Heart left ventricle (tissue), 16 donors: ENCODE data around the gene PSG6. TPM values are rescaled to one million over a fixed set of nuclear protein-coding genes. Genes with fewer than 3 reads are reported as not detected.
"Not testable (repeated sequence)": the region's sequence is repeated elsewhere in the genome, so short reads cannot be mapped to it uniquely, and the experiment has no call there.

Experiments
- ATAC-seq, 4 donors: fragments of 200-7000 bp; cut with Tn5 transposase; one replicate each; pipeline ENCODE4 v1.9.1; 2020 to 2022; ENCODE audit warnings: moderate library complexity in 4 of 4, mild to moderate bottlenecking in 3 of 4, moderate number of reproducible peaks in 1 of 4
- DNase-seq, 5 donors: peaks; one replicate each; pipeline ENCODE4 v3.0.0-alpha.2; 2020
- H3K27ac ChIP-seq, 12 donors: fragments of 200-600 bp; sonication (generic) in 4 of 12; one replicate each; pipeline versions ENCODE4 v1.5.0 to v1.8.0; 2016 to 2022; ENCODE audit warnings: mild to moderate bottlenecking in 2 of 12
- H3K27me3 ChIP-seq, 9 donors: fragments of 200-600 bp; sonication (generic) in 2 of 9; one replicate each; pipeline versions ENCODE4 v1.5.1 to v1.8.0; 2016 to 2022; ENCODE audit warnings: mild to moderate bottlenecking in 3 of 9
- H3K36me3 ChIP-seq, 9 donors: fragments of 200-600 bp; sonication (generic) in 2 of 9; one replicate each; pipeline versions ENCODE4 v1.5.0 to v1.8.0; 2018 to 2022; ENCODE audit warnings: mild to moderate bottlenecking in 2 of 9
- H3K4me1 ChIP-seq, 12 donors: fragments of 200-600 bp; sonication (generic) in 4 of 12; one replicate each; pipeline versions ENCODE4 v1.5.0 to v1.8.0; 2016 to 2022; ENCODE audit warnings: mild to moderate bottlenecking in 3 of 12
- H3K4me3 ChIP-seq, 12 donors: fragments of 200-600 bp; sonication (generic) in 4 of 12; one replicate each; pipeline versions ENCODE4 v1.5.0 to v1.8.0; 2017 to 2022; ENCODE audit warnings: mild to moderate bottlenecking in 9 of 12, moderate library complexity in 4 of 12
- H3K9me3 ChIP-seq, 12 donors: fragments of 200-600 bp; sonication (generic) in 4 of 12; one replicate each; pipeline versions ENCODE4 v1.5.0 to v1.8.0; 2016 to 2022; ENCODE audit warnings: mild to moderate bottlenecking in 1 of 12
- WGBS, 4 donors: extraction: QIAGEN DNeasy Blood & Tissue Kit in 2 of 4; methylation state at CpG; one replicate each; pipeline versions ENCODE4 v1.1.5 to v1.1.7; 2013 to 2018; 5-methylcytosine and 5-hydroxymethylcytosine counted together
- intact Hi-C, 10 donors: fragments of 100-400 bp; cut with DNase I; formaldehyde crosslinking; loops; one replicate each; pipeline versions ENCODE4 v1.11.1 to v1.14.2; 2022
- polyA plus RNA-seq, 2 donors: library from polyadenylated mRNA; stranded (reverse); fragments of 200-250 nt; gene quantifications; one replicate each; pipeline ENCODE4 v1.2.3, GENCODE V29; 2013
- total RNA-seq, 9 donors: library from RNA; depleted of rRNA in 2 of 9; stranded (reverse); fragments of >200 nt in 2 of 9; fragmentation: NEBNext Ultra II Directional in 3 of 9; extraction: Animal tissue kit (Norgen Biotek cat#: 25700) in 3 of 9; gene quantifications; one replicate each; pipeline versions ENCODE4 v1.1.0 to v1.2.4, GENCODE V29; 2016 to 2023
- donor health status: ischemic (EF 13 %, LVEDD 7.1; RV severe dilation, severe dysfunction).
- donor health status: healthy with polysubstance abuse.
- donor health status: DM: no; HTN: yes; CAD: no.
- donor health status: DM: no; HTN: no; CAD: no.
- donor health status: ischemic (EF 25% LVEDD 6.9; RV normal size, moderate dysfunction).
- donor health status: ischemic (EF 25% LVEDD 5.7; RV mildly dilated, moderate dysfunction).
- donor health status: healthy.
- donor health status: DM: yes; HTN: yes; CAD: no.
- donor health status: ischemic (EF 35%, LVEDD 5.7; RV mildly dilated, moderate dysfunction).
- donor health status: nonischemic (EF 11% LVEDD 7.7; RV severe dilation, severe dysfunction).
- donor health status: DM: yes; HTN: yes; CAD: no.
- donor health status: PGD.
- donor health status: ischemic (EF 29% LVEDD 5.4; RV normal size, mild dysfunction).
- donor health status: nonischemic (EF 23%, LVEDD 6.1; RV moderate dilation, normal function).

PSG6 gene
- total and polyA plus RNA-seq, 11 donors = not detected

DNA sequence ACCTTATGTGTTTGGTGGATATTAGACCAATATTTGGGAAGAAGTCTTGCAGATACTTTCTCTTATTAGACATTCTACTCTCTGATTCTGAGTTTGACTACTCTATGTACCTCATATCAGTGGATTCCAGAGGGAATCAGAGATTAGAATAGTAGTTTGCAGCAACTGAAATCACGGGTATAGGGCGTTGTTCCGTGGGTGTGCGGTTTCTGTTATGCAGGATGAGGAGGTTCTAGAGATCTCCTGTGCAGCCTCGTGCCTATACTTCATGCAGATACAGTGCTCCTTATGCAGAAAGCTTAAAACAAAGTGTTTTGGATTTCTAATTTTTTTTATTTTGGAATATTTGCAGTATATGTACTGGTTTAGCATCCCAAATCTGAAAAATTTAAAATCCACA is 6.0 kb downstream of the PSG6 start:
- intact Hi-C loops, DNase-seq, H3K27me3 ChIP-seq, ATAC-seq, H3K36me3 ChIP-seq, H3K9me3 ChIP-seq, H3K4me1 ChIP-seq, H3K27ac ChIP-seq, H3K4me3 ChIP-seq: not testable (repeated sequence)
- 59 to 76% (median 73%) methylated on average over 5 of the region's 5 CpGs for WGBS, 4 donors

DNA sequence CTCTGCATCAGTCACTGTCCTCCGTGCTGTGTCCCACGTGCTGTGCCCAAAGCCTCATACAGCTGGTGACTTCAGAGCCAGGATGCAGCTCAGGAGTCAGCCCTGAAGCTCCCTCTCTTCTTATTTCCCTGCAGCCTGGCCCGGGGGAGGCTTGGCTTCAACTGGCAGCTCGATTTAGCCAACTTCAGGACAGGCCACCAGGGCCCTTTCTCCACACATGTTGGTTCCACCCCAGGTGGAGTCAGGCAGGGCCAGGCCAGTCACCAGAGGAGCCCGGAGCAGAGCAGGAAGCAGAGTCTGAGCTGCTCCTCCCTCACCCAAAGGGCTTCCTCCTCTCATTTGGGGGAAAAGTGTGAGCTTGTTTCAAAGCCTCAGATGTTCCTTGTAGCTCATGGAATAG is 11.5 kb downstream of the PSG6 start:
- intact Hi-C loops, DNase-seq: not testable (repeated sequence)

GRCh38 chr19:42900561-42900960 is 17.1 kb downstream of the PSG6 start:
- H3K9me3 ChIP-seq, intact Hi-C loops, H3K36me3 ChIP-seq, H3K27ac ChIP-seq, ATAC-seq, H3K4me1 ChIP-seq, H3K27me3 ChIP-seq, H3K4me3 ChIP-seq, DNase-seq: not testable (repeated sequence)
- 69 to 79% (median 74%) methylated on average over 4 of the region's 4 CpGs for WGBS, 4 donors

More for the DNA sequence above, 11.5 kb downstream of the PSG6 start:
- H3K4me3 ChIP-seq, H3K4me1 ChIP-seq, H3K36me3 ChIP-seq, H3K9me3 ChIP-seq, H3K27me3 ChIP-seq, ATAC-seq, H3K27ac ChIP-seq: not testable (repeated sequence)
- WGBS, 4 donors = 50 to 61% (median 57%) methylated on average over 5 of the region's 5 CpGs

GRCh38 chr19:42899674-42900073 is 18.0 kb downstream of the PSG6 start:
- ATAC-seq, H3K27me3 ChIP-seq, intact Hi-C loops, H3K4me3 ChIP-seq, H3K27ac ChIP-seq, H3K36me3 ChIP-seq, H3K4me1 ChIP-seq, DNase-seq: not testable (repeated sequence)
- H3K9me3 ChIP-seq = peaks cover 0 to 12% (median 0%) of the 10 kb centered on the region in 12 donors
- WGBS, 4 donors = 78 to 83% (median 83%) methylated on average over 12 of the region's 12 CpGs

DNA sequence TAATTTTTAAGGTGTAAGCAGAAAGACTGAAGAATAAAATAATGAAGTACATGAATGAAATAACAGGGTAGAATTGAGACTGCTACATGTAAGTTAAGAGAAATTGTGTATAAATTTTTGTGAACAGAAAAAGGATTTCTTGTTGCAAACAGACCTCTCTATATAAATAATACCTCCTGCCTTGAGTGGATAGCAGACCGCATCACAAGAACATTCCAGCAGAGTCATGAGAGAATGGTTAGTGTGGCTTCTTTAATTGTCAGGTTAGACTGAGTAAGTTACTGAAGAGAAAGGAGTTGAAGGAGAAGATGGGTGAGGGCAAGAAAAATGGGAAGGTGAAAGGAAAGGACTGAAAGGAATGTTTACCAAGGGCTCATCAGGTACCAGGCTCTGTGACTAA is 18.6 kb downstream of the PSG6 start:
- H3K27ac ChIP-seq, H3K27me3 ChIP-seq: not testable (repeated sequence)
- peaks cover 0 to 15% (median 0%) of the 10 kb centered on the region in 12 donors for H3K9me3 ChIP-seq

DNA sequence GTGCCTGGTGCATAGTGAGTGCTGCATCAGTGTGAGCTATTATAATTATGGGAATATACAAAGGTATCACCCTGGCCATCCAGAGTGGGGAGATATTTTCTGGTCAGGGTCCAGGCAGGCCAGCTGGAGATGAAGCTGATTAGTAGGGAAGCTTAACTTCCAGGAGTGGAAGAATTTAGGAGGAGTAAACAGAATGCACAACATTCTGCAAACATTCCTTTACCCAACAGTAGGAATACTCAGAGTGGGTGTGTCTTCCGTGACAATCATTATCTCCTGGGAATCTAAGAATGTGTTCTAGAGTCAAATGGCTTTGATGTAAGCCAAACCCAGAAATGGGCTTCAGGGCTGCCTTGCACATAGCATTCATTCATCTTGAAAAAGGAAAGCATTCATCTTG is 19.0 kb downstream of the PSG6 start:
- H3K4me3 ChIP-seq, DNase-seq, H3K36me3 ChIP-seq, H3K27me3 ChIP-seq, H3K4me1 ChIP-seq, intact Hi-C loops, H3K27ac ChIP-seq, ATAC-seq: not testable (repeated sequence)
- peaks cover 0 to 17% (median 0%) of the 10 kb centered on the region in 12 donors for H3K9me3 ChIP-seq
- WGBS, 4 donors = 35 to 68% (median 51%) methylated on average over 1 of the region's 1 CpG

More for the DNA sequence above, 18.6 kb downstream of the PSG6 start:
- H3K4me1 ChIP-seq, H3K36me3 ChIP-seq, ATAC-seq, intact Hi-C loops, H3K4me3 ChIP-seq, DNase-seq: not testable (repeated sequence)
- WGBS, 4 donors = 84 to 91% (median 90%) methylated on average over 1 of the region's 1 CpG

GRCh38 chr19:42897729-42898128 is 20.0 kb downstream of the PSG6 start:
- H3K4me1 ChIP-seq, H3K36me3 ChIP-seq, DNase-seq, H3K27ac ChIP-seq, ATAC-seq, H3K27me3 ChIP-seq, H3K4me3 ChIP-seq, intact Hi-C loops: not testable (repeated sequence)
- WGBS, 4 donors = 0 to 27% (median 14%) methylated on average over 1 of the region's 1 CpG
- H3K9me3 ChIP-seq = peaks cover 0 to 21% (median under 1%) of the 10 kb centered on the region in 12 donors

DNA sequence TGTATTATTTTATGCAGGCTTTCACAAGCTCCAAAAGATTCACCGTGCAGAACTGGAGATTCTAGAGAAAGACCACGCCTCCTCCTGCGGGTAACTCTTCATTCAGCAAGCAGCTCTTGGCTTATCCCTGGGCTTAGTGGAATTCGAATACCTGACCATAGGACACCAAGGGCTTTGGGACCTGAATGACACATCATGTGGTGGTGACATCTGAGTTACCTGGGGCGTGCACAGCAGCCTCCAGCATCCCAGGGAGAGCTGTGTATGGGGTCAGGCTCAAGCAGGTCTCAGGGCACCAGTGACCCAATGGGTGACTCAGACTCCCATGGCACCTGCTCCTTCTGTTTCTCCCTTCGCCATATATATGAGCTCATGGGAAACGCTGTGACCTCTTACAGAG is 27.2 kb downstream of the PSG6 start:
- WGBS, 4 donors = 78 to 92% (median 82%) methylated on average over 7 of the region's 7 CpGs
- ATAC-seq, H3K36me3 ChIP-seq, H3K27ac ChIP-seq, H3K4me3 ChIP-seq, H3K27me3 ChIP-seq, DNase-seq, intact Hi-C loops, H3K4me1 ChIP-seq: not testable (repeated sequence)
- H3K9me3 ChIP-seq = peaks cover 0 to 22% (median 4%) of the 10 kb centered on the region in 12 donors

GRCh38 chr19:42887876-42888445 is 29.7 kb downstream of the PSG6 start:
- H3K4me1 ChIP-seq, H3K27ac ChIP-seq, H3K4me3 ChIP-seq, DNase-seq, H3K36me3 ChIP-seq, ATAC-seq: not testable (repeated sequence)
- intact Hi-C loops = loop anchor here in 2 of 10 donors (10.0 kb wide), 1 partner anchor 93 kb away; no protein-coding TSS in a partner anchor
- peaks cover 0 to 21% (median 0%) of the 10 kb centered on the region in 9 donors for H3K27me3 ChIP-seq
- peaks cover 0 to 13% (median 4%) of the 10 kb centered on the region in 12 donors for H3K9me3 ChIP-seq

DNA sequence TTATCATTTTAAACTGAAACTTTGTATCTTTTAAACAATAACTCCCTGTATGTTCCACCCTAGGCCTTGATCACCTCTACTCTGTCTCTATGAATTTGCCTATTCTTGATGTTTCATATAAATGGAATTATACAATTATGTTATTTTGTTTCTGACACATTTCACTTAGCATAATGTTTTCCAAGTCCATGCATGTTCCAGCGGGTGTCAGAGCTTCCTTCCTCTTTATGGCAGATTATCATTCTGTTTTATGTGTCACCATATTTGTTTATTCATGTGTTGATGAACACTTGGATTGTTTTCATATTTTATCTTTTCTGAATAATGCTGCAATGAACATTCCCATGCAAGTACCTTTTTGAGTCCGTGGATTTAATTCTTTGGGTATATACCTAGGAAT is 35.0 kb downstream of the PSG6 start:
- H3K4me1 ChIP-seq, H3K9me3 ChIP-seq, H3K4me3 ChIP-seq, H3K27ac ChIP-seq, DNase-seq, H3K36me3 ChIP-seq, ATAC-seq: not testable (repeated sequence)
- intact Hi-C loops = loop anchor here in 2 of 10 donors (10.0 kb wide), 1 partner anchor 88 kb away; no protein-coding TSS in a partner anchor
- 75 to 83% (median 77%) methylated on average over 2 of the region's 2 CpGs for WGBS, 4 donors
- H3K27me3 ChIP-seq = peaks cover 0 to 28% (median 0%) of the 10 kb centered on the region in 9 donors

DNA sequence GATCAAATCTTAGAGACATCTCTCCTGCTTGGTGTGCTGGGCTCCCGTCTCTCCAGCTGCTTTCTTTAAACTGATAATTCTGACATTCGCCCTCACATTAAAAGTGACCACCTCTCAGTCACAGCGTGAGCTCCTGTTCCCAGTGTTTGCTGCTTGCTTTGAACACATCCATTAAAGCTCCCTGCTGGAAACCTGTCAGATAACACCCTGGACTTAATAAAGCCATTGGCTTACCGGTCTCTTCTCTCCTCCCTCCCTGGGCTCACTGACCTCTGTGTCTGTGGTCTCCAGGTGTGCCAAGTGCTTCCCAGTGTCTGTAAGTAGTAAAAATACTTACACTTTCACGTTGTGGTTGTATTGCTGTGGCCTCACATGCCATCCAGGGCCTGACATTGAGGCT is 35.7 kb downstream of the PSG6 start:
- 29 to 46% (median 33%) methylated on average over 5 of the region's 5 CpGs for WGBS, 4 donors
- intact Hi-C loops = loop anchor here in 2 of 10 donors (10.0 kb wide), 1 partner anchor 87 kb away; no protein-coding TSS in a partner anchor
- H3K4me1 ChIP-seq, DNase-seq, H3K36me3 ChIP-seq, H3K4me3 ChIP-seq, H3K27ac ChIP-seq, H3K9me3 ChIP-seq, ATAC-seq: not testable (repeated sequence)
- H3K27me3 ChIP-seq = peaks cover 0 to 28% (median 0%) of the 10 kb centered on the region in 9 donors
